ENCODE data around the gene ATRN.

DNA sequence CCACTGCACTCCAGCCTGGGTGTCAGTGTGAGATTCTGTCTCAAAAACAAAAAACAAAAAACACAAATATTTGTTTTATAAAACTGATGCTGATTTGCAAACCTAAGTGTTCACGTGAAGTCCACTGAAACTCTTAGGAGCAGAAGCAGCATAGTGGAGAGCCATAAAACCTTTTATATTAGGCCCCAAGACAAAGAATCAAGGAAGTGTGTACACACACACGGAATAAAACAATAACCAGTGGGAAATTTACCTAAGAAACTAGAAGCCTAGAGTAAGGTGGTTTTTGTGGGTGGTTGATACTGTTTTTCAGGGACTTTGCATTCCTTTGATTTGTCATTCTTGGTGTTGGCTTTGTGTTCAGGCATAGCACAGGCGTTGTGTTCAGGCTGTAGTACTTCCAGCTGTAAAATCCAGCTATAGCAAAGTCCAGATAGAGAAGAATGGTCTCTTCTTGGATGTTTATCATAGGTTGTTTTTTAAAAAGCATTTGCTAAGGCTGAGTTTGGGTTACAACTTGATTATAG is 61.3 kb downstream of the ATRN start:
- TF ChIP-seq CTCF (conservative IDR thresholded peaks at IDR 0.05; ENCODE audit: low read depth, low read length), result no peak
- no peak for TF ChIP-seq EZH2 (IDR thresholded peaks at IDR 0.05; ENCODE audit: low read length, unreplicated experiment)
- TF ChIP-seq EZH2phosphoT487 (IDR thresholded peaks at IDR 0.05; ENCODE audit: borderline replicate concordance, low read length), result no peak

Data from PC-3 (cell line).